ENCODE measurements around the gene PYDC1. TPM values are rescaled to one million over a fixed set of nuclear protein-coding genes. Genes with fewer than 3 reads are reported as not detected.

PYDC1 gene
- total and polyA plus RNA-seq, 2 of the 8 experiments (the other 6 are each of a cell fraction or from before 2014, with no cell fraction given): 3.5 to 11.1 TPM

DNA sequence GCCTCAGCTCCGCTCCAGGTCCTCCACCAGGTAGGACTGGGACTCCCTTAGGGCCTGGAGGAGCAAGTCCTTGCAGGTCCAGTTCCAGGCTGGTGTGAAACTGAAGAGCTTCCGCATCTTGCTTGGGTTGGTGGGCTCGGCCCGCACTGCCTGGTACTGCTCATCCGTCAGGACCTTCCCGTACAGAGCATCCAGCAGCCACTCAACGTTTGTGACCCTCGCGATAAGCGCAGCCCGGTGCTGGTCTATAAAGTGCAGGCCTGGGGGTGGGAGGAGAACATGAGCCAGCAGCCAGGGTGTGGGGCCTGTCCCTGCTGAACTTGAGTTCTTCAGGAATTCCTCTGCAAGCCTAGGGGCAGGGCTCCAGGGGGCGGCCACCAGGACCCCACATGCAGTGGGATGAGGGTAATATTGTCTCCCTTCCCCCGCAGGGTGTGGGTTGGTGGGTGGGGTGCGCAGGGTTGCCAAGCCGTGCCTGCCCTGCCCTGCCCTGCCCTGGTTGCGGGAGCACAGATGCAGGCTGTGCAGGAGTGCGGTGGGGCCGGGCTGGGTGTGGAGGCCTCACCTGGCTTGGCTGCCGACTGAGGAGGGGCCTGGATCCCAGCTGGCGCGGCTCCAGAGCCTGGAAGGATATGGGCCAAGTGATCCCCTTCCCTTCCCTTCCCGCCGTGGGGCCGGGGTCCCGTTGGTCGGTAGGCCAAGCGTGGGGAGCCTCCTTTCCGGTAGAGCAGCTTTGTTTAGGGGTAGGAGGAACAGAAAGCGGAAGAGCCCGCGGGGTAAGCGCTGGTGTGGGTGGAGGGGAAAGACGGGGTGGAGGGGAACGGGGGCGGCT lies 15.1 kb downstream of the PYDC1 start (continued):
- TF ChIP-seq CHD7 (IDR thresholded peaks at IDR 0.05; ENCODE audit: insufficient replicate concordance, low read length) (no peak), NANOG (IDR thresholded peaks at IDR 0.05; ENCODE audit: insufficient read depth, low read depth, low read length, poor library complexity, severe bottlenecking) (no peak), CBX8 (IDR thresholded peaks at IDR 0.05; ENCODE audit: borderline replicate concordance, low read depth, low read length) (no peak), GABPA (IDR thresholded peaks at IDR 0.05; ENCODE audit: borderline replicate concordance, insufficient read depth, low read length) (0 out of 2 replicates have a peak, but pooled peaks have one; percentile 10), HDAC2 (IDR thresholded peaks at IDR 0.05; ENCODE audit: borderline replicate concordance in 1 of 2, low read depth in 2 of 2, low read length in 2 of 2) (peak in 1 of 2 experiments; percentile 15; a peak in 1 of 4 replicates), KDM4A (IDR thresholded peaks at IDR 0.05; ENCODE audit: low read depth, low read length, severe bottlenecking) (no peak), YY1 (IDR thresholded peaks at IDR 0.05; ENCODE audit: low read depth, low read length) (no peak), TBP (IDR thresholded peaks at IDR 0.05; ENCODE audit: low read depth, low read length) (peak; percentile 52), BRCA1 (IDR thresholded peaks at IDR 0.05; ENCODE audit: low read depth, low read length) (peak; percentile 55)

Data from H1 (cell line).